Left lung (tissue), 14 donors: ENCODE measurements around the gene PAM16. TPM values are rescaled to one million over a fixed set of nuclear protein-coding genes. Genes with fewer than 3 reads are reported as not detected.
"Not testable (repeated sequence)": the region's sequence is repeated elsewhere in the genome, so short reads cannot be mapped to it uniquely, and the experiment has no call there.

Experiments used
- ATAC-seq: fragments of 200-7000 bp; cut with Tn5 transposase; one replicate; pipeline ENCODE4 v1.9.1; 2020; ENCODE audit warnings: moderate library complexity
- DNase-seq, 4 donors: peaks; one replicate each; pipeline ENCODE4 v3.0.0-alpha.2; 2013 to 2020
- H3K27ac ChIP-seq, 2 donors: fragments of 200-600 bp; sonication (generic) in 1 of 2; one replicate each; pipeline versions ENCODE4 v1.5.0 to v1.8.0; 2020 to 2021
- H3K27me3 ChIP-seq, 2 donors: fragments of 200-600 bp; sonication (generic) in 1 of 2; one replicate each; pipeline versions ENCODE4 v1.5.0 to v1.8.0; 2020 to 2021
- H3K36me3 ChIP-seq, 2 donors: fragments of 200-600 bp; sonication (generic) in 1 of 2; one replicate each; pipeline versions ENCODE4 v1.5.0 to v1.8.0; 2020 to 2021
- H3K4me1 ChIP-seq, 2 donors: fragments of 200-600 bp; one replicate each; pipeline ENCODE4 v1.8.0; 2021
- H3K4me3 ChIP-seq, 2 donors: fragments of 200-600 bp; sonication (generic) in 1 of 2; one replicate each; pipeline versions ENCODE4 v1.5.0 to v1.8.0; 2020 to 2021; ENCODE audit warnings: mild to moderate bottlenecking in 1 of 2
- H3K9me3 ChIP-seq, 2 donors: fragments of 200-600 bp; sonication (generic) in 1 of 2; one replicate each; pipeline versions ENCODE4 v1.5.0 to v1.8.0; 2020 to 2021
- CTCF ChIP-seq, 2 donors: fragments of 200-600 bp; sonication (generic) in 1 of 2; IDR thresholded peaks; one replicate each; pipeline versions ENCODE4 v1.5.0 to v1.8.0; 2021; ENCODE audit warnings: antibody characterized with exemption in 2 of 2
- intact Hi-C, 2 donors: fragments of 100-400 bp; cut with DNase I; formaldehyde crosslinking; loops; one replicate each; pipeline versions ENCODE4 v1.11.2 to v1.14.2; 2022
- long read RNA-seq, 12 donors: library from polyadenylated mRNA in 2 of 12; unstranded in 2 of 12; transcript quantifications; one replicate each; pipeline ENCODE4 v2.0.0 and lab custom pipeline, GENCODE V29; 2019 to 2026
- polyA plus RNA-seq, 6 donors: library from polyadenylated mRNA; unstranded; fragments of 120-200 nt; gene quantifications; one replicate each; pipeline ENCODE4 v1.2.1, GENCODE V29; 2013; ENCODE audit not compliant: insufficient read length in 6 of 6
- total RNA-seq, 2 donors: library from RNA; stranded (reverse); fragmentation: NEBNext Ultra II Directional; extraction: Animal tissue kit (Norgen Biotek cat#: 25700); gene quantifications; one replicate each; pipeline ENCODE4 v1.2.1, GENCODE V29; 2021
- donor health status: DM: no; HTN: yes; CAD: no.
- donor health status: DM: no; HTN: no; CAD: no.

Gene PAM16
- total RNA-seq (10 to 100 TPM; 26.2 to 44.6 TPM), polyA plus RNA-seq (10 to 100 TPM; 19.1 to 32.5 (median 29.8) TPM)
- long read RNA-seq, donor 1, transcript PAM16-201 (5 exons, 587 nt) = major isoform, 15 of 54 reads
- long read RNA-seq, donor 1, transcript PAM16-209 (5 exons, 650 nt) = minor isoform, 5 of 54 reads
- long read RNA-seq, donor 1, partial matches to known transcripts = 30 of 54 reads
- long read RNA-seq, donor 1, other reads (novel, unspliced or antisense) = 0 of 54 reads
- long read RNA-seq, donor 2, transcript PAM16-201 (5 exons, 587 nt) = major isoform, 15 of 21 reads
- long read RNA-seq, donor 2, partial matches to known transcripts = 0 of 21 reads
- long read RNA-seq, donor 2, other reads (novel, unspliced or antisense) = 0 of 21 reads
- long read RNA-seq, donor 3, transcript PAM16-201 (5 exons, 587 nt) = major isoform, 15 of 18 reads
- long read RNA-seq, donor 3, partial matches to known transcripts = 0 of 18 reads
- long read RNA-seq, donor 3, other reads (novel, unspliced or antisense) = 0 of 18 reads
- long read RNA-seq, donor 4, transcript PAM16-201 (5 exons, 587 nt) = major isoform, 24 of 35 reads
- long read RNA-seq, donor 4, partial matches to known transcripts = 0 of 35 reads
- long read RNA-seq, donor 4, other reads (novel, unspliced or antisense) = 8 of 35 reads
- long read RNA-seq, donor 5, transcript PAM16-201 (5 exons, 587 nt) = major isoform, 16 of 53 reads
- long read RNA-seq, donor 5, partial matches to known transcripts = 16 of 53 reads
- long read RNA-seq, donor 5, other reads (novel, unspliced or antisense) = 17 of 53 reads
- long read RNA-seq, donor 6, transcript PAM16-209 (5 exons, 650 nt) = minor isoform, 9 of 61 reads
- long read RNA-seq, donor 6, transcript PAM16-201 (5 exons, 587 nt) = major isoform, 25 of 61 reads
- long read RNA-seq, donor 6, partial matches to known transcripts = 19 of 61 reads
- long read RNA-seq, donor 6, other reads (novel, unspliced or antisense) = 0 of 61 reads
- long read RNA-seq, donor 7, transcript PAM16-201 (5 exons, 587 nt) = major isoform, 10 of 24 reads
- long read RNA-seq, donor 7, partial matches to known transcripts = 0 of 24 reads
- long read RNA-seq, donor 7, other reads (novel, unspliced or antisense) = 8 of 24 reads
- long read RNA-seq, donor 8, transcript PAM16-201 (5 exons, 587 nt) = major isoform, 10 of 62 reads
- long read RNA-seq, donor 8, partial matches to known transcripts = 50 of 62 reads
- long read RNA-seq, donor 8, other reads (novel, unspliced or antisense) = 0 of 62 reads
- long read RNA-seq, donor 9, partial matches to known transcripts = 0 of 1 reads
- long read RNA-seq, donor 9, other reads (novel, unspliced or antisense) = 0 of 1 reads
- long read RNA-seq, donor 10, transcript PAM16-201 (5 exons, 587 nt) = major isoform, 23 of 36 reads
- long read RNA-seq, donor 10, partial matches to known transcripts = 1 of 36 reads
- long read RNA-seq, donor 10, other reads (novel, unspliced or antisense) = 8 of 36 reads
- long read RNA-seq, donor 11 = 0 reads
- long read RNA-seq, donor 12, transcript PAM16-201 (5 exons, 587 nt) = major isoform, 11 of 49 reads
- long read RNA-seq, donor 12, partial matches to known transcripts = 18 of 49 reads
- long read RNA-seq, donor 12, other reads (novel, unspliced or antisense) = 17 of 49 reads

DNA sequence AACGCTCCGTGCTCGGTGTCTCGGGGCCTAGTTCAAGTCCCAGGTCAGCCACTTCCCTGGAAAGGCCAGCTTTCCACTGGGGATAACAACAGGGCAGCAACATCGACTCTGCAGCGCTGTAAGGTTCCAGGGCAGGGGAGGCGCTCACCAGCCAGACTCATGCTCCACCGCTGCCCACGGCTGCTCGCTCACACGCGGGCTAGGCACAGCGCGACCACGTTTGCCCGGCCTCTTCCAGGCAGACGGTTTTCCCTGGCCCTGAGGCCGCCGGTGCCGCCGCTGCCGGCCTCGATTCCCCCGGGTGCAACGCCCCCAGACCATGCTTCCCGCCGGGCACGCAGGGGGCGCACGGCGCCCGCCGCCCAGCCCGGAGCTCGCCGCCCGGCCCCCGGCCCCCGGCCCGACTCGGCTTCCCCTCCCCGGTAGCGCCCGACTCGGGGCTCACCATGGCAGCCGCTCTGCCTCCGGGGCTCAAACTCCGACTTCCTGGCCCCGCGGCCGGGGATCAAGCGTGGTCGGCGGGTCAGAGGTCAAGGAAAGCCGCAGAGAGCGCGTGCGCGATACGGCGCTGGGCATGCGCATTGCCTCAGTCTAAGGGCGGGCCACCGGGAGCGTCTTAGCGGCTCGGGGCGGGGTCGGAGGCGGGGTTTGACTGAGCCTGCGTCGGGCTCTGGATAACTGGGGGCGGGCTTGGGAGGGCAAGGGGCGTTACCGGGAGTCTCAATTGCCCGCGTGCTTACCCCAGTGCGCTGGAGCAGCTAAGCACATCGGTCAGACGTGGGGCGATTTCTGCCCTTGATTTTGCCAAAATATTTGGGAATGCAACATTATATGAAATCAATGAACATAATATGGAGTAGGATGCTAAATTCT is at the start of gene PAM16:
PAM16 (minus strand) TSS at position 535 of the 873 bp plus-strand sequence; CDS start at position 448, 87 bp downstream.
- intact Hi-C loops = no loop called here
- DNase-seq = peak; percentile 95 to 99 (median 96)
- no peak for TF ChIP-seq CTCF (IDR thresholded peaks at IDR 0.05)

GRCh38 chr16:4399001-4399730 is 48.0 kb upstream of the PAM16 start:
- Histone ChIP-seq H3K4me1 (peaks cover 0 to 20% of the 10 kb centered on the region in 2 donors), H3K36me3 (peaks cover 0 to 99% of the 10 kb centered on the region in 2 donors), H3K27ac (no peak overlapping the region), H3K9me3 (no peaks in the 10 kb centered on the region), H3K27me3 (no peaks in the 10 kb centered on the region), H3K4me3 (no peak overlapping the region)
- no peak for TF ChIP-seq CTCF (IDR thresholded peaks at IDR 0.05)
- intact Hi-C loops = no loop called here
- DNase-seq (no peak), ATAC-seq (no peak)

More for the DNA sequence above, at the start of gene PAM16:
- Histone ChIP-seq H3K27me3 (no peaks in the 10 kb centered on the region), H3K36me3 (peaks cover 0 to 23% of the 10 kb centered on the region in 2 donors), H3K27ac (peak within 1 kb of the TSS; percentile 74 to 82), H3K9me3 (no peaks in the 10 kb centered on the region), H3K4me1 (peaks cover 14 to 56% of the 10 kb centered on the region in 2 donors), H3K4me3 (peak within 1 kb of the TSS; percentile 87 to 89)
- ATAC-seq = peak; percentile 89

DNA sequence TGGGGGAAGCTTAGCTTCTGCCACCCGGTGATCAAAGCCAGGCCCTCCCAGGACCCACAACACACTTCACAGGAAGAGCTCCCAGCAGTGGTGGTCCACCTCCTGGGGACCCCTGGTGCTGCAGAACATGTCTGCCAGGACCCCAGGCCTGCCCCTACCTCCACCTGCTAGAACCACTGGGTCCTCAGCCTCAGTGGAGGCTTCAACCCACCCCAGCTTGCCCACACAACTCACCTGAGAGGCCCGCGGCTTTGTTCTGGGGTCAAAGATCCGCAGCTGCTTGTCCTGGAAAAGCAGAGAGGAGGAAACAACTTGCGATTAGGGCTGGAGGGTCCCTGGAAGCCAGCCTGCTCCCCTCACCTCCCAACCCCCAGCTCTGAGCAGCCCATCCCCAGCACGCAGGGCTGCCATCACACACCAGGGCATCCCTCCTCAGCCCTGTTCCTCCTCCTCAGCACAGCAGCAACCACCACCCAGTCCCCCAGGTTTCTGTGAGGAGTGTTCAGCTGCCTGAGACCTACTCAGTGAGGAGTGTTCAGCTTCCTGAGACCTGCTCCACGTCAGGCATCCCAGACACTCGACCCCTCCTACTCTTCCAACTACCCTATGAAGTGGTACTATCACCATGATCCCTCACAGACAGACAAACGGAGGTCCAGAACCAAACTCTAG is 44.1 kb upstream of the PAM16 start:
- no peak for TF ChIP-seq CTCF (IDR thresholded peaks at IDR 0.05)

DNA sequence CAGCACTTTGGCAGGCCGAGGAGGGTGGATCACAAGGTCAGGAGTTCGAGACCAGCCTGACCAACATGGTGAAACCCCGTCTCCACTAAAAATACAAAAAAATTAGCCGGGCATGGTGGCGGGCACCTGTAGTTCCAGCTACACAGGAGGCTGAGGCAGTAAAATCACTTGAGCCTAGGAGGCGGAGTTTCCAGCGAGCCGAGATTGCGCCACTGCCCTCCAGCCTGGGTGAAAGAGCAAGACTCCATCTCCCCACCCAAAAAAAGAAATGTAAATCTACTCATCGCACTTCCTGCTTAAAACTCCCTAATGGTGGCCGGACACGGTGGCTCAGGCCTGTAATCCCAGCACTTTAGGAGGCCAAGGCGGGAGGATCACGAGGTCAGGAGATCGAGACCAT is 42.7 kb upstream of the PAM16 start:
- H3K27me3 ChIP-seq, intact Hi-C loops, H3K4me1 ChIP-seq, H3K27ac ChIP-seq, H3K9me3 ChIP-seq, DNase-seq, H3K4me3 ChIP-seq, ATAC-seq: not testable (repeated sequence)
- H3K36me3 ChIP-seq = peaks cover 0 to 99% of the 10 kb centered on the region in 2 donors

More for the DNA sequence above, 44.1 kb upstream of the PAM16 start:
- H3K9me3 ChIP-seq = no peaks in the 10 kb centered on the region
- peaks cover 0 to 98% of the 10 kb centered on the region in 2 donors for H3K36me3 ChIP-seq
- no peaks in the 10 kb centered on the region for H3K27me3 ChIP-seq
- no peak for ATAC-seq
- no peak overlapping the region for H3K27ac ChIP-seq
- peaks cover 6 to 12% of the 10 kb centered on the region in 2 donors for H3K4me1 ChIP-seq
- intact Hi-C loops = no loop called here
- DNase-seq = no peak
- H3K4me3 ChIP-seq = no peak overlapping the region
